ENCODE measurements around the gene TMEM39A. TPM values are rescaled to one million over a fixed set of nuclear protein-coding genes. Genes with fewer than 3 reads are reported as not detected.

The TMEM39A gene
- total RNA-seq, 2 experiments from 2014 or later, result 54.1 to 58.0 TPM

DNA sequence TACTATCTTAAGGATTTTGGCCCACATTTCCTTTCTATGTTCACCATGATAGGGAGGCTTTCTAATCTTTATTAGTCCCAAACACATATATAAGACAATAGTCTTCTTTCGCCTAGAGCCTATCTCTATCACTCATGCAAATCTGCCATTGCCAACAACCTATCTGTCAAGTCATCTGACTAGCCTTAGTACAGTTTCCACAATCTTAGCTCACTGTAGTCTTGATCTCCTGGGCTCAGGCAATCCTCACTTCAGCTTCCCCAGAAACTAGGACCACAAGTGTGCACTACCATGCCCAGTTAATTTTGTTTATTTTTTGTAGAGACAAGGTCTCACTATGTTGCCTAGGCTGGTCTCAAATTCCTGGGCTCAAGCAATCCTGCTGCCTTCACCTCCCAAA is 6.9 kb downstream of the TMEM39A start:
- H3K4me3 Mint-ChIP-seq, result no peak overlapping the region
- no peak overlapping the region for H3K27ac Mint-ChIP-seq
- Histone ChIP-seq H3K27ac (ENCODE audit: low read depth in 1 of 2, low read length in 2 of 2) (no peak overlapping the region), H3K36me3 (ENCODE audit: insufficient read depth, low read length) (peaks cover 83% of the 10 kb centered on the region), H3K4me1 (ENCODE audit: insufficient read depth, low read length) (no peaks in the 10 kb centered on the region), H3K4me3 (ENCODE audit: low read length) (no peak overlapping the region), H3K27me3 (ENCODE audit: control insufficient read depth in 1 of 2, insufficient read depth in 2 of 2, low read length in 2 of 2) (no peaks in the 10 kb centered on the region), H3K9me3 (ENCODE audit: control insufficient read depth in 1 of 2, insufficient read depth in 1 of 2, low read length in 2 of 2) (no peaks in the 10 kb centered on the region)
- H3K27me3 Mint-ChIP-seq, result no peaks in the 10 kb centered on the region
- peaks cover 94% of the 10 kb centered on the region for H3K36me3 Mint-ChIP-seq (ENCODE audit: low read depth)
- ChIA-PET CTCF (no interaction called here), POLR2A (no interaction called here)
- DNase-seq, result no peak
- TF ChIP-seq, protein P1, sequence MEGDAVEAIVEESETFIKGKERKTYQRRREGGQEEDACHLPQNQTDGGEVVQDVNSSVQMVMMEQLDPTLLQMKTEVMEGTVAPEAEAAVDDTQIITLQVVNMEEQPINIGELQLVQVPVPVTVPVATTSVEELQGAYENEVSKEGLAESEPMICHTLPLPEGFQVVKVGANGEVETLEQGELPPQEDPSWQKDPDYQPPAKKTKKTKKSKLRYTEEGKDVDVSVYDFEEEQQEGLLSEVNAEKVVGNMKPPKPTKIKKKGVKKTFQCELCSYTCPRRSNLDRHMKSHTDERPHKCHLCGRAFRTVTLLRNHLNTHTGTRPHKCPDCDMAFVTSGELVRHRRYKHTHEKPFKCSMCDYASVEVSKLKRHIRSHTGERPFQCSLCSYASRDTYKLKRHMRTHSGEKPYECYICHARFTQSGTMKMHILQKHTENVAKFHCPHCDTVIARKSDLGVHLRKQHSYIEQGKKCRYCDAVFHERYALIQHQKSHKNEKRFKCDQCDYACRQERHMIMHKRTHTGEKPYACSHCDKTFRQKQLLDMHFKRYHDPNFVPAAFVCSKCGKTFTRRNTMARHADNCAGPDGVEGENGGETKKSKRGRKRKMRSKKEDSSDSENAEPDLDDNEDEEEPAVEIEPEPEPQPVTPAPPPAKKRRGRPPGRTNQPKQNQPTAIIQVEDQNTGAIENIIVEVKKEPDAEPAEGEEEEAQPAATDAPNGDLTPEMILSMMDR (IDR thresholded peaks at IDR 0.05), result no peak
- ATAC-seq (ENCODE audit: poor library complexity), result no peak
- intact Hi-C loops (cut with DNase I, micrococcal nuclease), result loop anchor here in 1 of 2 experiments (10.0 kb wide), 1 partner anchor 182 kb away; no protein-coding TSS in a partner anchor
- H3K4me1 Mint-ChIP-seq (ENCODE audit: low read depth), result peaks cover 48% of the 10 kb centered on the region
- no peaks in the 10 kb centered on the region for H3K9me3 Mint-ChIP-seq

DNA sequence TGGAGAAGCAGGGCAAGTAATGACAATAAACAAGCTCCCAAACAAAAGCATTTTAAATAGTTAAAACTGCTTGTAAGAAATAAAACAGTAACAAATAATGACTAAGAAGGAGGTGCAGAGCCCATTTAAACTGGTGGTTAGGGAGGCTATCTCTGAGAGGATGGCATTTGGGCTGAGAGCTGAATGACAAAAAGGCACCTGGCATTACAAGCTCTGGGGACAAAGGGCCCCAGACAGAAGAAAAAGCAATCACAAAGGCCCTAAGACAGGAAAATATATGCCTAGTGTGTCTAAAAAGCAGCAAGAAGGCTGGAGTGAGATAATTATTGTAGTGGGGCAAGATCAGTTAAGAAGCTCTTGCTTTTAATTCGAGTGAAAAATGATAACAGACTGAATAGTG is 9.6 kb downstream of the TMEM39A start:
- no peak overlapping the region for H3K27ac Mint-ChIP-seq
- Histone ChIP-seq H3K27me3 (ENCODE audit: control insufficient read depth in 1 of 2, insufficient read depth in 2 of 2, low read length in 2 of 2) (no peaks in the 10 kb centered on the region), H3K9me3 (ENCODE audit: control insufficient read depth in 1 of 2, insufficient read depth in 1 of 2, low read length in 2 of 2) (no peaks in the 10 kb centered on the region), H3K36me3 (ENCODE audit: insufficient read depth, low read length) (peaks cover 88% of the 10 kb centered on the region), H3K4me3 (ENCODE audit: low read length) (no peak overlapping the region), H3K27ac (ENCODE audit: low read depth in 1 of 2, low read length in 2 of 2) (no peak overlapping the region), H3K4me1 (ENCODE audit: insufficient read depth, low read length) (no peaks in the 10 kb centered on the region)
- no peak overlapping the region for H3K4me3 Mint-ChIP-seq
- ChIA-PET POLR2A (interaction anchor here (0.7 to 1.5 kb wide), 2 partner anchors 10 to 213 kb away, joined by 3 to 5 read pairs; partner anchors contain the start of genes B4GALT4 and TMEM39A), CTCF (no interaction called here)
- no peak for DNase-seq
- H3K36me3 Mint-ChIP-seq (ENCODE audit: low read depth), result peaks cover 92% of the 10 kb centered on the region
- ATAC-seq (ENCODE audit: poor library complexity), result no peak
- H3K27me3 Mint-ChIP-seq, result no peaks in the 10 kb centered on the region
- TF ChIP-seq, protein P1 (IDR thresholded peaks at IDR 0.05), result no peak
- H3K9me3 Mint-ChIP-seq, result no peaks in the 10 kb centered on the region
- intact Hi-C loops (cut with DNase I, micrococcal nuclease), result loop anchor here in 1 of 2 experiments (10.0 kb wide), 1 partner anchor 179 kb away; no protein-coding TSS in a partner anchor
- H3K4me1 Mint-ChIP-seq (ENCODE audit: low read depth), result peaks cover 27% of the 10 kb centered on the region

- H3K4me3 Mint-ChIP-seq, result no peak overlapping the region
- H3K4me1 Mint-ChIP-seq (ENCODE audit: low read depth), result no peaks in the 10 kb centered on the region
- Histone ChIP-seq H3K27ac (ENCODE audit: low read depth in 1 of 2, low read length in 2 of 2) (no peak overlapping the region), H3K9me3 (ENCODE audit: control insufficient read depth in 1 of 2, insufficient read depth in 1 of 2, low read length in 2 of 2) (no peaks in the 10 kb centered on the region), H3K27me3 (ENCODE audit: control insufficient read depth in 1 of 2, insufficient read depth in 2 of 2, low read length in 2 of 2) (no peaks in the 10 kb centered on the region), H3K4me1 (ENCODE audit: insufficient read depth, low read length) (no peaks in the 10 kb centered on the region), H3K4me3 (ENCODE audit: low read length) (no peak overlapping the region), H3K36me3 (ENCODE audit: insufficient read depth, low read length) (peaks cover 55% of the 10 kb centered on the region)
- H3K27me3 Mint-ChIP-seq, result no peaks in the 10 kb centered on the region
- H3K27ac Mint-ChIP-seq, result no peak overlapping the region
- no peaks in the 10 kb centered on the region for H3K9me3 Mint-ChIP-seq
- intact Hi-C loops (cut with DNase I, micrococcal nuclease), result no loop called here
- ATAC-seq (ENCODE audit: poor library complexity) (no peak), DNase-seq (no peak)
- POLR2A ChIA-PET, result no interaction called here
- TF ChIP-seq, protein P1 (IDR thresholded peaks at IDR 0.05), result no peak
- peaks cover 89% of the 10 kb centered on the region for H3K36me3 Mint-ChIP-seq (ENCODE audit: low read depth)
- CTCF ChIA-PET, result no interaction called here
These were observed 18.8 kb downstream of the TMEM39A start for GRCh38 chr3:119444590-119444989.
